AG08396 (cell line): ENCODE measurements around the gene THSD4.
A peak's percentile ranks its signal among the peaks of the same experiment; 100 is the strongest.

Source experiments
- DNase-seq: peaks from one replicate; pipeline ENCODE4 v3.0.0; 2012; ENCODE audit warnings: low spot score, mixed read lengths

Gene THSD4

DNA sequence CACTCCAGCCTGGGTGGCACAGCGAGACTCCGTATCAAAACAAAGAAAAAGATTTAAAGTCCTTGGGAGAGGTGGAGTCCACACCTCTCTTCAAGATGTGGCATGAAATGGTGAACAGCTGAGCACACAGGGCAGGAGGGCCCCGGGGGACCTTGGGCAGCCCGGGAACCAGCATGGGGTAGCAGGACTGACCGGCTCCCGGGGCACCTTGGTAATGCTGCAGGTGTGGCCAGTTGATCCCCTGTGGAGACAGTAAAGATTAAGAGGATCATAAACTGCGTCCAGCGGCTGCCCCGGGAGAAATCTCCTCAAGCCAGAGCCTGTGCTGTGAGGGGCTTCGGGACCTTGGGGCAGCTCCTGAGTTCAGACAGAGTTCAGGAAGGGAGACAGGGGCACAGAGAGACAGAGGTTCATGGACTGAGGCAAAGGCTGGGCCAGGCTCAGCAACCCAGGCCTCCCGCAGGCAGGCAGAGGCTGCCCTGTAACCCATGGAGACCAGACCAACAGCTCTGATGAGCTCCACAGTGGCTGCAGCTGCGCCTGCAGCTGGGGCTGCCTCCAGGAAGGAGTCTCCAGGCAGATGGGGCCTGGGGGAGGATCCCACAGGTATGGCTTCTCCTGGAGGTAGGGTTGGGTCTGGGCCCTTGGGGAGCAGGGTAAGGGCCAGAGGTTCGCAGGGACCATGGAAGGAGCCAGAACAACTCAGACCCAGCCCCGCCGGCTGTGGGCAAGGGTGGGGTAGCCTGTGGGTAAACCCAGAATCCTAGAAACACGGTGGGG lies 695.2 kb downstream of the THSD4 start, which contains the start of gene NR2E3:
Gene NR2E3 (plus strand): TSS at position 299 of the 780 bp plus-strand sequence. CDS start 190 bp downstream, at position 489.
- DNase-seq, result no peak

DNA sequence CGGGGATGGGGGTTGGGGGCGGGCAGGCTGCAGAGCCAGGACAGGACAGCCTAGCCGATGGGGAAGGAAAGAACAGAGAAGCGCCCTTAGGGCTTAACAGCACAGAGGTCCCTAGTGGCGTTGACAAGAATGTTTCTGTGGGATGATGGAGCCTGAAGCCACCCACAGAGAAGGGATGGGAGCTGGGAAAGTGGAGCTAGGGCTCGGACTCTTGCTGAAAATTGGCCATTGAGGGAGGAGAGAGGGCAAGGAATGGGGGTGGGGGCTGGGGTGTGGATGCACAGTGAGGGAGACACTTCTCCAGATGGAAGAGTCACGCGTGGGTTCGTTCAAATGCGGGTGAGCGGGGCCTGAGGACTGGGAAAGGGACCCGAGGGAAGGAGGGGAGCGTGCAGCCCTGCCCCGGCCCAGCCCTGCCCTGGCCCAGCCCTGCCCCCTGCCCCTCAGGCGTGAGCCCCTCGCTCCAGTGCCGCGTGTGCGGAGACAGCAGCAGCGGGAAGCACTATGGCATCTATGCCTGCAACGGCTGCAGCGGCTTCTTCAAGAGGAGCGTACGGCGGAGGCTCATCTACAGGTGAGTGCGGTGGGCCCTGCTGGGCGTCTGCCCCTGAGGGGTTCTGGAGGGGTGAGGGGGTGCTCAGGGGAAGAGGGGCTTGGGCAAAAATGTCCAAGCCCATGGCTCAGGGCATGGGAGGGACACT lies 695.9 kb downstream of the THSD4 start:
- DNase-seq, result no peak

DNA sequence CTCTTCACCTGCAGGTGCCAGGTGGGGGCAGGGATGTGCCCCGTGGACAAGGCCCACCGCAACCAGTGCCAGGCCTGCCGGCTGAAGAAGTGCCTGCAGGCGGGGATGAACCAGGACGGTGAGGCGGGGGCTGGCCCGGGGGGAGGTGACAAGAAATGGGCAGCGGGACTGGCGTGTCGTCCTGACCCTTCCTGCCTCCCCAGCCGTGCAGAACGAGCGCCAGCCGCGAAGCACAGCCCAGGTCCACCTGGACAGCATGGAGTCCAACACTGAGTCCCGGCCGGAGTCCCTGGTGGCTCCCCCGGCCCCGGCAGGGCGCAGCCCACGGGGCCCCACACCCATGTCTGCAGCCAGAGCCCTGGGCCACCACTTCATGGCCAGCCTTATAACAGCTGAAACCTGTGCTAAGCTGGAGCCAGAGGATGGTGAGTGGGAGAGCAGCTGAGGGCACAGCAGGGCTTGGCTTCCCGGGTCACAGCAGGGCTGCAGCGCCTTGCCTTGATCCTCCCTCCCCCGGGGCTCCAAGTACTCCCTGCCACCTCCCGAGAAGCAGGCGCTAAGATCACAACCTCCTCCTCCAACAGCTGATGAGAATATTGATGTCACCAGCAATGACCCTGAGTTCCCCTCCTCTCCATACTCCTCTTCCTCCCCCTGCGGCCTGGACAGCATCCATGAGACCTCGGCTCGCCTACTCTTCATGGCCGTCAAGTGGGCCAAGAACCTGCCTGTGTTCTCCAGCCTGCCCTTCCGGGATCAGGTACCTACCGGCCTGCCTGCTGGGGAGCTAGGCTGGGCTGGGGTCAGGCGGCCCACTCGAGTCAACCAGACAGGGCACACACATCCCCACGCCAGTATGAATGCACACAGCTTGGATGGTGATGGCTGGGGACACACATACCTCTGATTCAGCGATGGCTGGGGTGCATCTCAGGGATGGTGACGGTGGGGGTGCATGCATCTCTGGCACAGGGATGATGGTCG lies 696.8 kb downstream of the THSD4 start:
- no peak for DNase-seq

DNA sequence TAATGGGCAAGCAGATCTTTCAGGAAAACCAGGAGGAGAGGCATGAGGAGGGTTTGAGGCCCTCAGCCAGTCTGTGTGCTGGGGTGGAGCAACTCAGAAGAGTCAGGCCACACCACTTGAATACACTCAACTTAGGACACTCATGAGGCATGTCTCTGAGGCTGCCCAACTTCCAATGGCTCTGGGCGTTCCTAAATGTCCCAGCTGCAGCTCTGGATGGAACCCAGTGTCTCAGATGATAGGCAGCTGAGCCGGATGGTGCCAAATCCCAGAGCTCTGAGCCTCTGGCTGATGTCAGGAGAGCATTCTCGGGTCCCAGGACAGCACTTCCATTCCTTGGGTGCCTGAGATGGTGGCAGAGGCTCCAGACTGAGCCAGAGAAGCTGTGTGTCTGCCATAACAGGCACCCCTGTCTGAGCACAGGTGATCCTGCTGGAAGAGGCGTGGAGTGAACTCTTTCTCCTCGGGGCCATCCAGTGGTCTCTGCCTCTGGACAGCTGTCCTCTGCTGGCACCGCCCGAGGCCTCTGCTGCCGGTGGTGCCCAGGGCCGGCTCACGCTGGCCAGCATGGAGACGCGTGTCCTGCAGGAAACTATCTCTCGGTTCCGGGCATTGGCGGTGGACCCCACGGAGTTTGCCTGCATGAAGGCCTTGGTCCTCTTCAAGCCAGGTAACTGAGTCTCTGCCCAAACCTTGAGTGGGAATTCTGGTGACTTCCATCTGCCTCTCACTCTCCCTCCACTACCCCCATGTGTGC lies 697.9 kb downstream of the THSD4 start:
- DNase-seq, result peak; percentile 51

DNA sequence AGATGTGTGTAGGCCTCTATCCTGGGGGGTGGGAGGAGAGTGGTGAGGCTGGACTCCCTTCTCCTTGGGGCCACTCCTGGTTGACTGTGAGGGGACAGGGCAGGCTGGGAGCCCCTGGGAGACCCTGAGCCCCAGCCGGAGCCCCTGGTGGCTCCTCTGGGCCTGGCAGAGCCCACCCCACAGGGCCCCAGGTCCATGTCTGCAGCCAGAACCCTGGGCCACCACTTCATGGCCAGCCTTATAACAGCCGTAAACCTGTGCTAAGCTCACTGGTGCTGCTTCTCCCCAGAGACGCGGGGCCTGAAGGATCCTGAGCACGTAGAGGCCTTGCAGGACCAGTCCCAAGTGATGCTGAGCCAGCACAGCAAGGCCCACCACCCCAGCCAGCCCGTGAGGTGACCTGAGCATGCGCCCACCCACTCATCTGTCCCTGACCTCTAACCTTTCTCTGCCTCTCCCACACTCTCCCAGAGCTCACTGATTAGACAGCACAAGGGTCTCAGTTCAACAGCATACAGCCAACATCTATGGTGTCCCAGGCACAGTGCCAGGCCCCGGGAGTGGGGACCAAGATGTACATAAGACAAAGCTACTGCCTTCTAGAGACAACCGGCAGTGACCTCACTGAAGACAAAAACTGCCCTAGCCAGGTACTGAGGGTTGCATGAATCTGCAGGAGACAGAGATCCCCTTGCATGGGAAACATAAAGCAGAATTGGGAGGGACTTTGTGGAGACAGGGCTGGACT lies 698.6 kb downstream of the THSD4 start:
- no peak for DNase-seq

DNA sequence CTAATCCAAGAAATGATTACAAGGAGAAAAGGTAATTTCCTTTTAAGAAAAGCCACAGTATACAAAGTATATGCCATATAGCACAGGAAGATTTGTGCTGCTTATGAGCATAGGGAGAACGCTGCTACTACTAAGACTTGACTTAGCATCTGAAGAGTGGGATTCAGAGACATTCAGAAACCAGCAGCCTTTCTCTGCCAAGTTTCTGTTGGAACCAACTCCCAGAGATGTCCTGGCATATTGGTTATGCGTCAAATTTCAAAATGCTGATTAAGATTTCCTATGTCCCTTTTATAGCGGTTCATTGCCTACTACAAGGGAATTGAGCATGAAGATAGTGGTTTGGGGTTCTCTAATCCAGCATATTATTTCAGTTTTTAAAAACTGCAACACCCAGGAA lies 700.0 kb downstream of the THSD4 start:
- no peak for DNase-seq

DNA sequence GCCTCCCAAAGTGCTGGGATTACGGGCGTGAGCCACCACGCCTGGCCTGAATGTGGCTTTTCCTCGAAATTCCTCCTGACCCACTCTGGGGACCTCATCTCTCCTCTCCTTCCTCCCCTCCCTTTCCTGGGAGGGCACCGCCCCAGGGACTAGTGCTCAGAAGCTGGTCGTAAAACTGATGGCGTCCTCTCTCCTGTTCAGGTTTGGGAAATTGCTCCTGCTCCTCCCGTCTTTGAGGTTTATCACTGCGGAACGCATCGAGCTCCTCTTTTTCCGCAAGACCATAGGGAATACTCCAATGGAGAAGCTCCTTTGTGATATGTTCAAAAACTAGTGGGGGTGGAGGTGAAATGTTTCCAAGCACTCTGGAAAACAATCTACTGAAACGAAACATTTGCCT lies 702.1 kb downstream of the THSD4 start:
- no peak for DNase-seq

DNA sequence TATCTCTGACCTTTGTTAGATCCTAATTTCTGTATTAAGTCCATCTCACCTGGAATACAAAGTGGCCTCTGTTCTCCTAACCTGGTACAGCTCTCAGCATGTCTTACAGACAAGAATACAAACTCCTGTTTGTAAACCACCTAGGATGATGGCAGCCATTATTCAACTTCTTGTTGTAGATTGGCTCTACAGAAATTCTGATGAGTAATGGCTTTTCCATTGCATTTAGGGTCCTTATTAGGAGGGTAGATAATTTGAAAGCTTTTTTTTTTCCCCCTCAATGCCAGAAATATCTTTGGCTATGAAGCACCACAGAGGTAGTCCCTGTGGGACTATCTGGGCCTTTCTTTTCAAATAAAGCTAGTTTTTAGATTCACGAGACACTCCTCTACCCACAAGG lies 704.9 kb downstream of the THSD4 start:
- DNase-seq, result no peak

DNA sequence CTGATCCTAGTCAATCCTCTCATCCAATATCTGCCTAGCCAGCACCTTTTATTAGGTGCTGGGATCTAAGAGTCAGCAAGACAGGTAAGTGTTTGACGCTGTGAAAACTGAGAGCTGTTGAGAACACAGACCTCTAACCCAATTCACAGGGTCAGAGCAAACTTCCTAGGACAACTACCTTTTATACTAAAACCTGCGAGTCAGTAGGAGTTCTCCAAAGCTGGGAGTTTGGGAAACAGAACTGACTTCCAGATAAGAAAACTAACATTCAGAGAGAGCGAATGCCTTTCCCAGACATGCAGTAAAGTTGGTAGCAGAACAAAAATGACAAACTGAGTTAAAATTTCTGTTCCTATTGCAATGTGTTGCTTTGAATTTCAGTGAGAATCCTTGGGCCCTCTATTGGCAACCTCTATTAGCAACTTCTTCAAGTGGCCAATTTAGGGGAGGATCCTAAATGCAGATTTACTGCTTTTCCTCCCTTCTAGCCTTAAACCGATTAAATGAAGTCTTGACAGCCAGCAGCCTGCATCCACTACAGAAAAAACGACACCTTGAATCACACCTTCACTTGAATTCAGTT lies 706.4 kb downstream of the THSD4 start:
- DNase-seq, result no peak

DNA sequence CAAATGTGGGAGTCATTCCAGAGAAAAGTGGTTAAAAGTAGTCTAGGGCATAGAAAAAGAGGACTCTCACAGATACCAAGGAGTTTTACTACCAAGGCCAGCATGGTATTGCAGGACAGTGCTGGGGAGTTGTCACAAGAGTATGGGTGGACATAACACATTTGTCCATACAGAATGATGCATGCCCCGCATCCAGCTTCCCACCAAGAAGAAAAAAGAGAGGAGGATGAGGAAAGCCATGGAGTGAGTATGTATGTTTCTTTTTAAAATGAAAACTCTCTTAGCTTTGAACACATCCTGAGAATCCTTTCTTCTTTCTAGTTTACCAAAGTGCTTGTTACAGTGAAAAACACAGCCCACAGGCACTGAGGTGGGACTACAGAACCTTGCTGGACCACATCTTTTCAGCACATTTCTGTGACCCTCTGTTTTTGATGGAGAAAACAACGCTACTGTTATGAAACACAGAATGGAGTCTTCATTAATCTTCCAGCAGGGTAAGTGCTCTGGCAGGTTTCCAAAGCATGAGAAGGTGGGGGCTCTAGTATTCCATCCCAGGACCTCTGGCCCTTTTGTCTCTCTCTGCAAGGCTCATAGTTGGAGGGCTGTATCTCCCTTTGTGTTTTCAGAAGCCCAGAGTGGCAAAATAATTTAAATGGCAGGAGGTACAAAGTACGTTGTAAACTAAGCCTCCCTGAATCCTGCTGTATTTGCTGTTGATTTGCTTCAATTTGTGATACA lies 707.8 kb downstream of the THSD4 start:
- DNase-seq, result no peak

DNA sequence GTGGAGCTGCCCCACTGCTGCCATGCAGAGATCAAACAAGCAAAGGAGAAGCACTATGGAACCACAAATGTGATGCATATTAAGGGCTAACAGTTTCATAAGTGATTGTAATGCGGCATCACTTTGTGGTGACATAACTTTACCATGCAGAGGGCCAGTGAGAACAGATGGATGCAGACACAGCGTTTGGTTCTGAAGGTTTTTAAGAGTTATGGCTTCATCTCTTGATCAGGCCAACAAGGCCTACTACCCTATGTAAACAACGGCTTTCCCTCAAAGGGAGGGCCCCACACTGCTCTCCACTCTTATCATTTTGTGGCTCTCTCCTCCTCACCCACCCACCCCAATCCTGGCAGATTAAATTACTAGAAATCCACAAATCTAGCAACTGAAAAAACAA lies 708.5 kb downstream of the THSD4 start:
- no peak for DNase-seq

DNA sequence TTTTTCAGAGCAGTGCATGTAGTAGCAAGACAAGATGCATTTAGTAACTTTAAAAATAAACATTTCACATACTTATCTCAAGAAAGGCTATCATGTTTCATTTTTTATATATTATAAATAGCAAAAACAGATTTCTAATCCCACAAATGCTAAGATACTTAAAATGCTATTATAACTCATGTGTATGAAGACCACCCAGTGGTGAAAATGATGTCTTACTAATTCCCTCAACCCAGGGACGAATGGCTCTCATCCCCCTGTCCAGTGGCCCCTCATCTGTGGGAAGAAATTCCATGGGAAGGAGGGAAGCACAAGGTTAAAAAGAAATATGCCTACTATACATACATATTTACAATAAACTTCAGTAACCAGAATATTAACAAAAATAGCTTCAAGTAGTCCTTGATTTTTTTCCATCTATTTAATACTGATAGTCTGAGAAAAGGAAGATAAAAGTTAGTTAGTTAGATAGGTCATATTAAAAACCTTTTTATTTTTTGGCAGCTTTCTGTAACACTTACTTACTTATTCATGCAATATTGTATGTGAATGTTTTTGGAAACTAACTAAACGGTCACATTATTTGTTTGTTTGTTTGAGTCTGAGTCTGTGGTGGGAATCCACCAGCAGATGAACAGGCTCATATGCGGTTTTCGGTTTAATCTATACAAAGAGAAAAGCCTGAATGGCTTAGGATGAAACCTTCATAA lies 709.9 kb downstream of the THSD4 start:
- DNase-seq, result no peak

DNA sequence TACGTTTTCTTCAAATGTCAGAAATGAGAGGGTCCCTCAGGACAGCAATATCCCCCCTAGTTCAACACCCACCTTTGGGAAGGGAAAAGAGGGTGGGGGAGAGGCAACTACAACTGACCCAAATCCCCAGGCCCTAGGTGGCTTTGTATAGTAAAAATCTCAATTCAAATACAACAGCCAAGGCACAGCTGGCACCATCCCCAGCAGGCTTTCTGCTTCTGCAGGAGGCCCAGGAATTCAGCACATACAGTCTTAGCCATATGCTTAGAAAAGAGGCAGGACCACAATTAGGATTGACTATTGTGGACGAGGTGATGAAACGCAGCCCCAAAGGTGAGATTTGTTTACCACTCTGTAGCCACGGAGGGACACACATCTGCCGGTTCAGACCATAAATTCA lies 710.9 kb downstream of the THSD4 start:
- DNase-seq, result no peak

DNA sequence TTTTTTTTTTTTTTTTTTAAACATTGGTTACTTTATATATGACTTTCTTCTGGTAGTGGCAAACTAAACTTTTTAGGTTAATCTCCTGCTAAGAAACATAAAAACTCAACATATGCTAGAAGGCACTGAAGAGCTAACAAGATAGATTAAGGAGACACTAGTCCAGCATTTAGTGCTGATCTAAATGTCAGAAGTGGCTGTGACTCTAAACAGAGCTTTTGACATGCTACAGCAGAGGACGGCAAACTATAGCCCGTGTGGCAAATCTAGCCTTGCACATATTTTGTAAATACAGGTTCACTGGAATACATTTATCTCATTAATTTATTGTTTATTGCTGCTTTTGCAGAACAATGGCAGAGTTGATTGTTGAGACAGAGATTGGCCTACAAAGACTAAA lies 715.7 kb downstream of the THSD4 start:
- DNase-seq, result no peak
